Measurements from ENCODE around the gene C19orf12. TPM values are rescaled to one million over a fixed set of nuclear protein-coding genes. Genes with fewer than 3 reads are reported as not detected.

The C19orf12 gene
- total RNA-seq, 2 experiments from 2014 or later = 7.7 TPM

GRCh38 chr19:29666578-29667386 is 48.3 kb downstream of the C19orf12 start:
- no peak for ATAC-seq (ENCODE audit: poor library complexity)

DNA sequence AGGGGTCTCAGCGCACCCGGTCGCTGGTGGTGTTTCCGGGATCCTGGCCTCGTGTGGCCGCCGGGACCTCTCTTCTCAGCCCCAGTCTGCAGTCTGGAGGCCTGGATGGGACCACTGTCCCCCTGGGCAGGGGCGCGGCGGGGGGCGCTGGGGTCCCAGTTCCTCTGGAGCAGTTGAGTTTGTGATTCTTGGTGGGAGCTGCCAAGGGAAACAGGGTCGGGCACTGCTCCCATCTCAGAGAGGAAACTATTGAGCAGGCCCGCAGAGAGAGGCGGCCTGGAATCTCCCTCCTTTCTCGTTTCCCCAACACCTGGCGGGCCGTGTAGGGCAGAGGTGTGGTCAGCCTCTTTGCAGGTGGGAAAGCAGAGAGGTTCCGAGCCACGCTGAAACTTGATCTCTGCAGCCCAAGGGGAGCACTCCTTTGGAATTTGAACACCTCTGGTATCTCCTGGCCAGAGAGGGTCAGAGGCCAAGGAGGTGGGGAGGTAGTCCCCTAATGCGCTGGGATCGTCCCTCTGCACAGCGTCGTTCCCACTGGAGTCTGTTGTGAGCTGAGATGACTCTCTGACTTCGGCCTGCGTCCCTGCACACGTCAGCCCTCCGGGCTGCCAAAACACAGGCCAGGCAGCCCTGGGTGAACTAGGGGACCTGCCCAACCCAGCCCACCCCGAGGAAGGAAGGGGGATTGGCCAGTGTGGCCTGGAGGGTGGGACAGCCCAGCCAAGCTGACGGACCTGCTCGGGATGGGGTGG is 49.1 kb downstream of the C19orf12 start:
- intact Hi-C loops (cut with DNase I, micrococcal nuclease) = loop anchor here in 1 of 2 experiments (2.0 to 10.0 kb wide), 5 partner anchors 25 to 1871 kb away; partner anchors contain the start of genes CCNE1 and POP4
- peak overlapping the region; percentile 97 for H3K4me3 ChIP-seq (ENCODE audit: low read length)
- Mint-ChIP-seq H3K4me3 (peak overlapping the region; percentile 93), H3K36me3 (ENCODE audit: low read depth) (peaks cover 29% of the 10 kb centered on the region), H3K4me1 (ENCODE audit: low read depth) (peaks cover 75% of the 10 kb centered on the region), H3K27ac (peak overlapping the region; percentile 98), H3K9me3 (no peaks in the 10 kb centered on the region), H3K27me3 (no peaks in the 10 kb centered on the region)
- ChIA-PET CTCF (interaction anchor here (1.0 to 5.5 kb wide), 7 partner anchors 7 to 59 kb away, joined by 3 to 33 read pairs (median 7); partner anchors contain the start of gene POP4), POLR2A (interaction anchor here (0.9 to 5.7 kb wide), 16 partner anchors 6 to 276 kb away, joined by 3 to 104 read pairs (median 6); partner anchors contain the start of genes C19orf12, POP4 and URI1)
- peaks cover 58% of the 10 kb centered on the region for H3K4me1 ChIP-seq (ENCODE audit: insufficient read depth, low read length)
- peak overlapping the region; percentile 67 to 85 for H3K27ac ChIP-seq (ENCODE audit: low read depth in 1 of 2, low read length in 2 of 2)
- no peaks in the 10 kb centered on the region for H3K9me3 ChIP-seq (ENCODE audit: control insufficient read depth in 1 of 2, insufficient read depth in 1 of 2, low read length in 2 of 2)
- DNase-seq = peak in 5 of 14 experiments; percentile 28 to 71 (median 46)
- no peak for ATAC-seq (ENCODE audit: poor library complexity)
- no peak for TF ChIP-seq CTCF (IDR thresholded peaks at IDR 0.05)
- no peaks in the 10 kb centered on the region for H3K27me3 ChIP-seq (ENCODE audit: control insufficient read depth in 1 of 2, insufficient read depth in 2 of 2, low read length in 2 of 2)
- peaks cover 9% of the 10 kb centered on the region for H3K36me3 ChIP-seq (ENCODE audit: insufficient read depth, low read length)

More at GRCh38 chr19:29666578-29667386, 48.3 kb downstream of the C19orf12 start:
- ChIA-PET POLR2A (interaction anchor here (0.9 to 5.7 kb wide), 10 partner anchors 12 to 171 kb away, joined by 3 to 104 read pairs (median 7); partner anchors contain the start of genes C19orf12 and POP4), CTCF (interaction anchor here (1.0 to 5.5 kb wide), 5 partner anchors 14 to 56 kb away, joined by 3 to 33 read pairs (median 21); partner anchors contain the start of gene C19orf12)
- H3K4me3 Mint-ChIP-seq = peak overlapping the region; percentile 93
- peaks cover 9% of the 10 kb centered on the region for H3K36me3 ChIP-seq (ENCODE audit: insufficient read depth, low read length)
- TF ChIP-seq CTCF (IDR thresholded peaks at IDR 0.05) = no peak
- H3K4me1 ChIP-seq (ENCODE audit: insufficient read depth, low read length) = peaks cover 60% of the 10 kb centered on the region
- DNase-seq = peak in 5 of 14 experiments; percentile 23 to 44 (median 38)
- H3K27me3 ChIP-seq (ENCODE audit: control insufficient read depth in 1 of 2, insufficient read depth in 2 of 2, low read length in 2 of 2) = no peaks in the 10 kb centered on the region
- no peaks in the 10 kb centered on the region for H3K9me3 Mint-ChIP-seq
- intact Hi-C loops (cut with DNase I, micrococcal nuclease) = loop anchor here in 1 of 2 experiments (5.0 to 10.0 kb wide), 2 partner anchors 146 to 1872 kb away; partner anchors contain the start of gene CCNE1
- peak overlapping the region; percentile 67 to 85 for H3K27ac ChIP-seq (ENCODE audit: low read depth in 1 of 2, low read length in 2 of 2)
- no peaks in the 10 kb centered on the region for H3K9me3 ChIP-seq (ENCODE audit: control insufficient read depth in 1 of 2, insufficient read depth in 1 of 2, low read length in 2 of 2)
- peaks cover 37% of the 10 kb centered on the region for H3K36me3 Mint-ChIP-seq (ENCODE audit: low read depth)
- peak overlapping the region; percentile 97 for H3K4me3 ChIP-seq (ENCODE audit: low read length)
- no peaks in the 10 kb centered on the region for H3K27me3 Mint-ChIP-seq
- H3K4me1 Mint-ChIP-seq (ENCODE audit: low read depth) = peaks cover 79% of the 10 kb centered on the region
- H3K27ac Mint-ChIP-seq = peak overlapping the region; percentile 98

All from CD4-positive, alpha-beta T cell (primary cell).